ENCODE results near the gene DGKQ. TPM values are rescaled to one million over a fixed set of nuclear protein-coding genes. Genes with fewer than 3 reads are reported as not detected.

Gene DGKQ
- total and polyA plus RNA-seq, 2 of the 13 experiments (the other 11 are each of a cell fraction or from before 2014, with no cell fraction given) = 4.5 to 7.2 TPM

- no peak for TF ChIP-seq HMGXB3 (CRISPR knock-in tag; IDR thresholded peaks at IDR 0.05; ENCODE audit: borderline replicate concordance)
- TF ChIP-seq GLI4 (CRISPR knock-in tag; IDR thresholded peaks at IDR 0.05; ENCODE audit: borderline replicate concordance) = 0 out of 2 replicates have a peak, but pooled peaks have one; percentile 50
- no peak; the same call in 1 of the 2 replicates for TF ChIP-seq MED13 (CRISPR knock-in tag; IDR thresholded peaks at IDR 0.05)
- no peak for TF ChIP-seq NKX3-1 (CRISPR knock-in tag; IDR thresholded peaks at IDR 0.05)
- TF ChIP-seq RFX3 (CRISPR knock-in tag; IDR thresholded peaks at IDR 0.05) = no peak
- peak; percentile 20; the same call in 1 of the 2 replicates for TF ChIP-seq ZSCAN9 (CRISPR knock-in tag; IDR thresholded peaks at IDR 0.05; ENCODE audit: borderline replicate concordance)
- no peak for TF ChIP-seq PLSCR1 (CRISPR knock-in tag; IDR thresholded peaks at IDR 0.05; ENCODE audit: borderline replicate concordance)
- TF ChIP-seq XBP1 (CRISPR knock-in tag; IDR thresholded peaks at IDR 0.05) = no peak
- 0 out of 2 replicates have a peak, but pooled peaks have one; percentile 49 for TF ChIP-seq ZNF569 (CRISPR knock-in tag; IDR thresholded peaks at IDR 0.05; ENCODE audit: borderline replicate concordance)
- no peak for TF ChIP-seq ZC3H4 (CRISPR knock-in tag; IDR thresholded peaks at IDR 0.05; ENCODE audit: borderline replicate concordance)
- peak; percentile 42; the same call in 1 of the 2 replicates for TF ChIP-seq ZNF274 (CRISPR knock-in tag; IDR thresholded peaks at IDR 0.05)
- no peak for TF ChIP-seq ZNF597 (CRISPR knock-in tag; IDR thresholded peaks at IDR 0.05)
- TF ChIP-seq PRMT3 (CRISPR knock-in tag; IDR thresholded peaks at IDR 0.05; ENCODE audit: borderline replicate concordance, low read depth) = no peak
- peak; percentile 30; the same call in 1 of the 2 replicates for TF ChIP-seq MIXL1 (CRISPR knock-in tag; IDR thresholded peaks at IDR 0.05)
- TF ChIP-seq YY1 (IDR thresholded peaks at IDR 0.05; ENCODE audit: insufficient read depth, insufficient replicate concordance, low read depth, low read length) = peak; percentile 74
- TF ChIP-seq JARID2 (CRISPR knock-in tag; IDR thresholded peaks at IDR 0.05; ENCODE audit: insufficient replicate concordance) = no peak
- no peak for TF ChIP-seq FIP1L1 (IDR thresholded peaks at IDR 0.05; ENCODE audit: borderline replicate concordance, insufficient read depth, low read depth, low read length)
- TF ChIP-seq ZNF503 (CRISPR knock-in tag; IDR thresholded peaks at IDR 0.05) = no peak
These were observed 41.2 kb downstream of the DGKQ start, which contains the start of the genes GAK and TMEM175 (continued) for GRCh38 chr4:931960-932712.
